ENCODE measurements around the gene RPTOR. TPM values are rescaled to one million over a fixed set of nuclear protein-coding genes. Genes with fewer than 3 reads are reported as not detected.
"Not testable (repeated sequence)": the region's sequence is repeated elsewhere in the genome, so short reads cannot be mapped to it uniquely, and the experiment has no call there.

The RPTOR gene
- polyA plus RNA-seq, 1 donor from 2014 or later = 8.0 TPM

DNA sequence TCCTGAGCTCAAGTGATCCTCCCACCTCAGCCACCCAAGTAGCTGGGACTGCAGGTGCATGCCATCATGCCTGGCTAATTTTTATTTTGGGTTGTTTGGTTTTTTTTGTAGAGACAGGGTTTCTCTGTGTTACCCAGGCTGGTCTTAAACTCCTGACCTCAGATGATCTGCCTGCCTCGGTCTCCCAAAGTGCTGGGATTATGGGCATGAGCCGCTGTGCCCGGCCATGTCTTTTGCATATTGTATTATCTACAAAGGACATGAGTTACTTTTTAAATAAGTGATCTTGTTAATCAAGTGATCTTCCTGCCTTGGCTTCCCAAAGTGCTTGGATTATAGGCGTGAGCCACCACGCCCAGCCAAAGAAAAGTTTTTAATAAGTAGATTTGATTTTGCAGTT lies 252.6 kb downstream of the RPTOR start:
- not testable (repeated sequence) for H3K4me3 ChIP-seq (ENCODE audit: low read length)

DNA sequence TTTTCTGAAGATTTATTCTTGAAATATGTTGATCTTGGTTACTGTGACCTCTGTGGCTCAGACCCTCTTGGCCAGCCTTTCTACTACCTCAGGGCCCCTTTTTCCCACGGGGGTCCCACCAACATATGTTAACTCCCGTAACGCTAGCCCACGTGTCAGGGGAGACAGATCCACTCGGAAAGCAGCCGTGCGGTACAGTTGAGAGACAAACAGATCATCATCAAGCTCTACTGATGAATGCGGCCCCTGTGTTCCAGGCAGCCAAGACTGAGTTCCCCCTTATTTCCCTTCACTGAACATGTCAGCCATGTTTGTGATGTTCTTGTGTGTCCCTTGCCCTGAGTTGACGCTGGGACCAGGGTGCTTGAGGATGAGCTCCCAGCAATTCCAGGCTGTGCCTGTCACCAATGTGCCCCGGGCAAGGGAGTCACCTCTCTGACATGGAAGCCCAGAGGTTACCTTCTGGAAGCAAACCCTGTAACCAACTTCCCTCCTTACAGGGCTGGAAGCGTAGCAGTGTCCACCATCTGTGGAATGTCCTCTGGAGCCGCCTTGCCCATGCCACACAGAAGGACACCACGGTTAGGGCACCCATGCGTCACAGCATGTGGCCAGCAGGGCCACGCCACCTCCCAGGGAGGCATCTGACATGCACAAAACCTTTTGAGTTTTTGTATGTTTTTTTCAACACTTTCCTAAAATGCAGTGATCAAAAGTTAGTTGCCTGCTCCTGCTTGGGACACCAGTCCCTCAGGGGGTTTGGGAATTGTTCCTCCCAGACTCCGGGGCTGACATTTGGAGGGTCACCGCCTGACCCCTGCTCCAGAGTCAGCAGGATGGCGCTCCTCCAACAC lies 253.3 kb downstream of the RPTOR start:
- H2AFZ ChIP-seq (ENCODE audit: low read depth, low read length) = no peak overlapping the region
- no peaks in the 10 kb centered on the region for H3K9me3 ChIP-seq (ENCODE audit: low read length)
- H3K36me3 ChIP-seq (ENCODE audit: insufficient read depth, low read length) = no peaks in the 10 kb centered on the region
- no peak overlapping the region for H3K4me3 ChIP-seq (ENCODE audit: low read length)
- TF ChIP-seq, protein P1, sequence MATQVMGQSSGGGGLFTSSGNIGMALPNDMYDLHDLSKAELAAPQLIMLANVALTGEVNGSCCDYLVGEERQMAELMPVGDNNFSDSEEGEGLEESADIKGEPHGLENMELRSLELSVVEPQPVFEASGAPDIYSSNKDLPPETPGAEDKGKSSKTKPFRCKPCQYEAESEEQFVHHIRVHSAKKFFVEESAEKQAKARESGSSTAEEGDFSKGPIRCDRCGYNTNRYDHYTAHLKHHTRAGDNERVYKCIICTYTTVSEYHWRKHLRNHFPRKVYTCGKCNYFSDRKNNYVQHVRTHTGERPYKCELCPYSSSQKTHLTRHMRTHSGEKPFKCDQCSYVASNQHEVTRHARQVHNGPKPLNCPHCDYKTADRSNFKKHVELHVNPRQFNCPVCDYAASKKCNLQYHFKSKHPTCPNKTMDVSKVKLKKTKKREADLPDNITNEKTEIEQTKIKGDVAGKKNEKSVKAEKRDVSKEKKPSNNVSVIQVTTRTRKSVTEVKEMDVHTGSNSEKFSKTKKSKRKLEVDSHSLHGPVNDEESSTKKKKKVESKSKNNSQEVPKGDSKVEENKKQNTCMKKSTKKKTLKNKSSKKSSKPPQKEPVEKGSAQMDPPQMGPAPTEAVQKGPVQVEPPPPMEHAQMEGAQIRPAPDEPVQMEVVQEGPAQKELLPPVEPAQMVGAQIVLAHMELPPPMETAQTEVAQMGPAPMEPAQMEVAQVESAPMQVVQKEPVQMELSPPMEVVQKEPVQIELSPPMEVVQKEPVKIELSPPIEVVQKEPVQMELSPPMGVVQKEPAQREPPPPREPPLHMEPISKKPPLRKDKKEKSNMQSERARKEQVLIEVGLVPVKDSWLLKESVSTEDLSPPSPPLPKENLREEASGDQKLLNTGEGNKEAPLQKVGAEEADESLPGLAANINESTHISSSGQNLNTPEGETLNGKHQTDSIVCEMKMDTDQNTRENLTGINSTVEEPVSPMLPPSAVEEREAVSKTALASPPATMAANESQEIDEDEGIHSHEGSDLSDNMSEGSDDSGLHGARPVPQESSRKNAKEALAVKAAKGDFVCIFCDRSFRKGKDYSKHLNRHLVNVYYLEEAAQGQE (IDR thresholded peaks at IDR 0.05; ENCODE audit: borderline replicate concordance) = no peak
- TF ChIP-seq RAD21 (conservative IDR thresholded peaks at IDR 0.05) (no peak), POLR2AphosphoS5 (IDR thresholded peaks at IDR 0.05) (no peak), EZH2 (IDR thresholded peaks at IDR 0.05; ENCODE audit: borderline replicate concordance, insufficient read depth, low read length, poor library complexity, severe bottlenecking) (no peak), MXI1 (conservative IDR thresholded peaks at IDR 0.05; ENCODE audit: poor library complexity, severe bottlenecking) (no peak), EP300 (conservative IDR thresholded peaks at IDR 0.05; ENCODE audit: poor library complexity, severe bottlenecking) (no peak), TAF1 (IDR thresholded peaks at IDR 0.05; ENCODE audit: low read depth) (no peak), SMC3 (conservative IDR thresholded peaks at IDR 0.05; ENCODE audit: poor library complexity) (no peak)
- TF ChIP-seq, protein P2, sequence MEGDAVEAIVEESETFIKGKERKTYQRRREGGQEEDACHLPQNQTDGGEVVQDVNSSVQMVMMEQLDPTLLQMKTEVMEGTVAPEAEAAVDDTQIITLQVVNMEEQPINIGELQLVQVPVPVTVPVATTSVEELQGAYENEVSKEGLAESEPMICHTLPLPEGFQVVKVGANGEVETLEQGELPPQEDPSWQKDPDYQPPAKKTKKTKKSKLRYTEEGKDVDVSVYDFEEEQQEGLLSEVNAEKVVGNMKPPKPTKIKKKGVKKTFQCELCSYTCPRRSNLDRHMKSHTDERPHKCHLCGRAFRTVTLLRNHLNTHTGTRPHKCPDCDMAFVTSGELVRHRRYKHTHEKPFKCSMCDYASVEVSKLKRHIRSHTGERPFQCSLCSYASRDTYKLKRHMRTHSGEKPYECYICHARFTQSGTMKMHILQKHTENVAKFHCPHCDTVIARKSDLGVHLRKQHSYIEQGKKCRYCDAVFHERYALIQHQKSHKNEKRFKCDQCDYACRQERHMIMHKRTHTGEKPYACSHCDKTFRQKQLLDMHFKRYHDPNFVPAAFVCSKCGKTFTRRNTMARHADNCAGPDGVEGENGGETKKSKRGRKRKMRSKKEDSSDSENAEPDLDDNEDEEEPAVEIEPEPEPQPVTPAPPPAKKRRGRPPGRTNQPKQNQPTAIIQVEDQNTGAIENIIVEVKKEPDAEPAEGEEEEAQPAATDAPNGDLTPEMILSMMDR (IDR thresholded peaks at IDR 0.05; ENCODE audit: poor library complexity, severe bottlenecking) = no peak
- no peaks in the 10 kb centered on the region for H3K79me2 ChIP-seq (replicated peaks; ENCODE audit: insufficient read depth, low read length)
- no peak overlapping the region for H3K27ac ChIP-seq (ENCODE audit: low read length)
- H3K27me3 ChIP-seq (ENCODE audit: insufficient read depth, low read depth, low read length) = no peaks in the 10 kb centered on the region
- H3K4me2 ChIP-seq (ENCODE audit: low read length) = no peak overlapping the region
- H3F3A ChIP-seq (ENCODE audit: insufficient read depth, low read length, poor library complexity, severe bottlenecking) = no peaks in the 10 kb centered on the region
- H3K9me2 ChIP-seq (ENCODE audit: insufficient read depth, low read length) = no peaks in the 10 kb centered on the region
- H4K20me1 ChIP-seq (ENCODE audit: insufficient read depth) = no peaks in the 10 kb centered on the region
- H3K9ac ChIP-seq (ENCODE audit: low read length) = no peak overlapping the region

More for the DNA sequence above, 252.6 kb downstream of the RPTOR start:
- H3K9me2 ChIP-seq (ENCODE audit: insufficient read depth, low read length); H3K9me3 ChIP-seq (ENCODE audit: low read length); H3K27me3 ChIP-seq (ENCODE audit: insufficient read depth, low read depth, low read length); H3K4me2 ChIP-seq (ENCODE audit: low read length); H3F3A ChIP-seq (ENCODE audit: insufficient read depth, low read length, poor library complexity, severe bottlenecking); H3K9ac ChIP-seq (ENCODE audit: low read length); H2AFZ ChIP-seq (ENCODE audit: low read depth, low read length); H4K20me1 ChIP-seq (ENCODE audit: insufficient read depth); H3K79me2 ChIP-seq (replicated peaks; ENCODE audit: insufficient read depth, low read length); H3K36me3 ChIP-seq (ENCODE audit: insufficient read depth, low read length); H3K27ac ChIP-seq (ENCODE audit: low read length): not testable (repeated sequence)
